Sigmoid colon (tissue), 4 donors: Measurements from ENCODE around the gene C1S.

Experiments used
- CTCF ChIP-seq, 4 experiments: fragments of 450-650 bp in 3 of 4; fragments of 200-600 bp in 1 of 4; IDR thresholded peaks; one replicate each; pipeline ENCODE4 v1.5.1; 2016 to 2019; ENCODE audit warnings: antibody characterized with exemption in 4 of 4, mild to moderate bottlenecking in 3 of 4, moderate library complexity in 2 of 4
- EP300 ChIP-seq, 4 donors: sonication (generic); formaldehyde crosslinking; IDR thresholded peaks; one replicate each; pipeline ENCODE4 v1.6.1; 2017; ENCODE audit warnings: antibody characterized with exemption in 4 of 4
- POLR2A ChIP-seq, 2 donors: fragments of 450-650 bp; IDR thresholded peaks; one replicate each; pipeline ENCODE4 v1.6.1; 2016; ENCODE audit warnings: antibody characterized with exemption in 2 of 2, mild to moderate bottlenecking in 2 of 2, moderate library complexity in 2 of 2

GRCh38 chr12:7061596-7061995 lies 1.1 kb downstream of the C1S start:
- no peak for TF ChIP-seq CTCF (IDR thresholded peaks at IDR 0.05)
- TF ChIP-seq POLR2A (IDR thresholded peaks at IDR 0.05), result no peak
- TF ChIP-seq EP300 (IDR thresholded peaks at IDR 0.05), result no peak
